ENCODE data around the gene LDOC1.
"Not testable (repeated sequence)": the region's sequence is repeated elsewhere in the genome, so short reads cannot be mapped to it uniquely, and the experiment has no call there.

LDOC1 gene

GRCh38 chrX:141176586-141177451 lies at the start of gene LDOC1:
Gene LDOC1, minus strand, starts transcription at chrX:141177129. Its CDS starts 108 bp downstream, at chrX:141177021.
- no peak for DNase-seq (ENCODE audit: low spot score)

DNA sequence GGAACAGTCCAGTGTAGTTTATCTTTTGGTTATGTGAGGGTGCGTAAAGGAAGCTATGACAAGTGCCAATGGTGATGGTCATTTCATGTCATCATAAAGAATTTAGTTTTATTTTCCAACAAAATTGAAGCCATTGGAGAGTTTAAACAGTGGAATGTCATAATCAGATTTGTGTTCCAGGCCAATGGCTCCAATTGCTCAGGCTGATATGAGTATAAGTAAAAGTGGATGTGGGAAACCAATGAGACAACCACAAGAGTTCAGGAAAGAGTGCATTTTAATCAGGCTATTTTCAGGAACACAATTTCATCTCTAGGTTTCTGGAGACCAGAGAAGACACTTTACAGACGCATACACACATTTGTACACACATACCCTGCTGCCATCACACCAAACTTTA lies 44.7 kb upstream of the LDOC1 start:
- no peak for DNase-seq (ENCODE audit: low spot score)

DNA sequence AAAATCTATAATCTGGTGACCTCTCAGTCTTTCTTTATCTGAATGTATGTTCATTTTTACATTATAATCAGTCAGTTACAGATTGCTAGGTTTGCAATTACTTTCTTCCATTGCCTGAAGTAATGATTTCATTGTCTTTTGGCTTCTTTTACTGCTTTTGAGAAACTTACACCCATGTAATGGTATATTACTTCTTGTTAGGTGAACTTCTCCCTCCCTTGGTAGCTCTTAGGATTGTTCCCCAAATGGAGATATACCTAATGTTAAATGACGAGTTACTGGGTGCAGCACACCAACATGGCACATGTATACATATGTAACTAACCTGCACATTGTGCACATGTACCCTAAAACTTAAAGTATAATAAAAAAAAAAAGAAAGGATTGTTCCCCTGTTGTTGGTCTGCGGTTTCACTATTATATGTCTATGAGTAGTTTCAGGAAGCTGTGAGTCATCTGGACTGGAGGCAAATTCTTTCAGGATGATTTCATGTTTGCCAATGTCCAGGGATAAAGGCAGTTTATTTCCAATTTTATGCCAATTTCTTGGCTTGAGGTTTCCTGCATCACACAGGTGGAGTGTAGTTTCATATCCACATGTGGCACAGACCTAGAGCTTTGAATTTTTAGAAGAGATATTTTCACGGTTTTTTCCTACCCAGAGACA lies 43.5 kb upstream of the LDOC1 start:
- DNase-seq (ENCODE audit: low spot score) = no peak

DNA sequence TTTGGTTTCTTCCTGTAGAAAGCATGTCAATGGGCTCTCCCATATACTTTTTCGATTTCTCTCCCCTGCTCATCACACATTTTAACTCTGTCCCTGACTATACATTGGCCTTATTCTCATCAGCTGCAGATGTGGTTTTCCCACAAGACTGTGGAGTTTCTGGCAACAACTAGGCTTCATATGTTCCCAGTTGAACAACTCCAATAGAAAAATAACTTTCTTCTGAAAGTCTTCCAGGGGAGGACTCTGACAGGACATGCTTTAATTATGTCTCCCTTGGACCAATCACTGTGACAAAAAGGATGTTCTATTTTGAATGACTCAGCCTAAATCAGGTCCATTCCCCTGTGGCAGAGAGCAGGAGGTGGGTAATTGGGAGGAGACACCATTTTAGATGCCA lies 37.3 kb upstream of the LDOC1 start:
- DNase-seq (ENCODE audit: low spot score) = no peak

- DNase-seq (ENCODE audit: low spot score) = no peak
Measured at GRCh38 chrX:141201962-141202361, 25.0 kb upstream of the LDOC1 start.

DNA sequence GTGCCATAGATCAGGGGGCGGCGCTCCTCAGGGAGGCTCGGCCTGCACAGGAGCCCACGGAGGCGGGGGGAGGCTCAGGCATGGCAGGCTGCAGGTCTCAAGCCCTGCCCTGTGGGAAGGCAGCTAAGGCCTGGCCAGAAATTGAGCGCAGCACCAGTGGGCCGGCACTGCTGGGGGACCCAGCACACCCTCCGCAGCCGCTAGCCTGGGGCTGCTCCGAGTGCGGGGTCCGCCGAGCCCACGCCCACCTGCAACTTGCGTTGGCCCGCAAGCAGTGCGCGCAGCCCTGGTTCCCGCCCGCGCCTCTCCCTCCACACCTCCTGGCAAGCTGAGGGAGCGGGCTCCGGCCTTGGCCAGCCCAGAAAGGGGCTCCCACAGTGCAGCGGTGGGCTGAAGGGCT lies 11.6 kb upstream of the LDOC1 start:
- not testable (repeated sequence) for DNase-seq (ENCODE audit: low spot score)

DNA sequence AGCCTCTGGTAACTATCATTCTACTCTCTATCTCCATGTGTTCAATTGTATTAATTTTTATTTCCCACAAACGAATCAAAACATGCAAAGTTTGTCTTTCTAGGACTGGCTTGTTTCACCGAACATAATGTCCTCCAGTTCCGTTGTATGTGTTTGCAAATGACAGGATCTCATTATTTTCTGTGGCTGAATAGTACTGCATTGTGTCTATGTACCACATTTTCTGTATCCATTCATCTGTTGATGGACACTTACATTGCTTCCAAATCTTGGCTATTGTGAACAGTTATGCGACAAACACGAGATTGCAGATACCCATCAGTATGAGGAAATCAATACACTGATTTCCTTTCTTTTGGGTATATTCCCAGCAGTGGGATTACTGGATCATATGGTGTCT lies 8.4 kb upstream of the LDOC1 start:
- DNase-seq (ENCODE audit: low spot score) = no peak

GRCh38 chrX:141183000-141183399 lies 6.1 kb upstream of the LDOC1 start:
- no peak for DNase-seq (ENCODE audit: low spot score)

DNA sequence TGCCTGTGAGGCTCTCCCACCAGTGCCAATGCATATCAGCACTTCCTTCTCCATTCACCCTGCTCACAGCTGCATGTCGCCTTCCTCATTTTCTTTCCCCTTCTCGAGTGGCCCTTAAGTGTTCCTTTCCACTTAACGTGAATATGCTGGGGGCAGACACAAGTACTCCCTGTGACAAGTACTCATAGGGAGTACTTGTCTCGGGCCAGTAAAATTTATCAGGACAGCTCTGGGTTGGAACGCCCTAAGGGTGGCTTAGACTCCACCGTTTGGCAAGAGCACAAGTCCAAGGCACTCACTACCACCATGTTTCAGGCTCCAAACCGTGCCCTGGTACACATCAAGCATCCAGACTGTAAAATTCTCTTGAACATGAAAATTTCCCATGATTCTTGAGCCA lies 3.9 kb upstream of the LDOC1 start:
- DNase-seq (ENCODE audit: low spot score) = no peak

GRCh38 chrX:141175786-141176185 lies 1.1 kb downstream of the LDOC1 start:
- DNase-seq (ENCODE audit: low spot score) = no peak

- no peak for DNase-seq (ENCODE audit: low spot score)
Measured at GRCh38 chrX:141164406-141164805, 12.5 kb downstream of the LDOC1 start.

GRCh38 chrX:141158084-141158483 lies 18.8 kb downstream of the LDOC1 start:
- no peak for DNase-seq (ENCODE audit: low spot score)

DNA sequence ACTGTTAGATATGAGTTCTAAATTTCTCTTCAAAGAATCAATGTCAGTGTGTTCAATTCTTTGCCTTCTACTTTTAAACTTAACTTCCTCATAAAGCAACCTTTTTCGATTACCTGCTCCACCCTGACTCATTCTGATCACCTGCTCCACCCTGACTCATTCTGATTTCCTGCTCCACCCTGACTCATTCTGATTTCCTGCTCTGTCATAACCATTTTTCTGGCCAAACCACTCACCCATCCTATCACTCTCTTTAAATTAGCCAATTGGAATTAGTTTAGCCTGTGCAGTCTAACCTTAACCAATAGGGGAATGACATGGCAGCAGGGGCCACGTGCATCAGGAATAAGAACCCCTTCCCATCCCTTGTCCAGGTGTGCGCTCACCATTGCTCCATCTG lies 21.7 kb downstream of the LDOC1 start:
- DNase-seq (ENCODE audit: low spot score) = not testable (repeated sequence)

DNA sequence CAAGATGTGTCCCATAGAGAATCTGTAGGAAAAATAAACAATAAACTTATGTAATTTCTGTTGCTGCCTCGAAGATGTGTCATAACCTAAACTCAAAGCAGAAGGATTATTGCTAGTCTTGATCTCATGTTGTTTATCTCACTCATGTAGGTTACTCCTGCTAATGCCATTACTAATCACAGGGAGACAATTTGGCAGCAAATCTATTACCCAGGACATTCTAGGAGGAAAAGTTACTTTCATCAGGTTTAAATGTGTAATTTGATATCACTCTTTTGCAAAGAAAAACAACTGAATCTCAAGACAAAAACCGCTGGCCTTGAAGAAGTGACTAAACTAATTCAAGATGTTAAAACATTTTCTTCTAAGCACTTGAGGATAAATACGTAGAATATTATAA lies 34.0 kb downstream of the LDOC1 start:
- DNase-seq (ENCODE audit: low spot score) = no peak

DNA sequence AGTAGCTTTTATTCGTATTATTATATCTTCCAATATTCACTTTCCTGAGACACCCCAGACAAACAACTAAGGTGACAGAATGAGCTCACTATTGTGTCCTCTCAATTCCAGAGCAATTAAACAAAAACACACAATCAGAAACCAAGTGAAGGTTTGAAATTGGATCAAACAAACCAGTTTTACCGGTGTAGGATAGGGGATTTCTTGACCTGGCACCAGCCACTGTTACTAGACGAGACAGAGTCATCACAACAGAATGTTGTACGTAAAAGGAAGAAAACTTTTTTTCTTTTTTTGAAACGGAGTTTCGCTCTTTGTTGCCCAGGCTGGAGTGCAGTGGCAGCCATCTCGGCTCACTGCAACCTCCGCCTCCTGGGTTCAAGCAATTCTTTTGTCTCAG lies 43.7 kb downstream of the LDOC1 start:
- no peak for DNase-seq (ENCODE audit: low spot score)

DNA sequence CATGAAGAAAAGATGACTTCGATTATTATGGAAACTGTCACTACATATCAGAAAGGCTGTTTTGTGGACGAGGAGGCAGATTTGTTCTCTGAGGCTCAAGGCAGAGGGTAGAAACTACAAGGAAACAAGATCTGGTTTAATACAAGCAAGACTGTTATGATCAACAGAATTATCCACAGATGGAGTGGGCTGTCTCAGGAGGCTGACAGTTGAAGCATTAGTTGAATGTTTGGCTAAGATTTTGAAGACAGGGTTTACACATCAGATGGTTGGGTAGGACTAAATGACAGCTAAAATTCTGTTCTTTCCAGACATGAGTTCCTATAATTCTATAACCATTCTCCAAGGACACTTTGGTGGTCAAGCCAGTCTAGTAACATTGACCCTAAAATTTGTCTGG lies 49.8 kb downstream of the LDOC1 start:
- no peak for DNase-seq (ENCODE audit: low spot score)

Data from NAMALWA (cell line).